HEK293 (cell line): ENCODE data around the gene GALNT10.
"Not testable (repeated sequence)": the region's sequence is repeated elsewhere in the genome, so short reads cannot be mapped to it uniquely, and the experiment has no call there.

Source experiments
- CTCF ChIA-PET: fragments of 350-600 bp; formaldehyde crosslinking; extraction: SDS; loops from one replicate; lab custom pipeline; 2021; ENCODE audit warnings: antibody characterized with exemption; lab: Yijun Ruan, JAX
- POLR2A ChIA-PET: fragments of 300-600 bp; formaldehyde crosslinking; extraction: SDS; loops from one replicate; lab custom pipeline; 2020; ENCODE audit warnings: antibody characterized with exemption, inconsistent platforms; lab: Yijun Ruan, JAX
- H3K27ac ChIP-seq: fragments of 200-500 bp; sonication (Bioruptor generic); 2 replicates; pipeline ENCODE4 v1.5.1; 2014; ENCODE audit warnings: low read depth, low read length, control low read depth, inconsistent platforms; ENCODE audit errors: extremely low read depth
- H3K36me3 ChIP-seq, 2 experiments: fragments of 200-500 bp in 1 of 2; sonication (Bioruptor generic) in 1 of 2; 1 replicate in 1 of 2; 2 replicates in 1 of 2; pipeline ENCODE4 v1.5.1; 2014 to 2017; ENCODE audit warnings: inconsistent platforms in 2 of 2, low read length in 2 of 2; ENCODE audit not compliant: control insufficient read depth in 2 of 2, insufficient read depth in 1 of 2
- H3K4me1 ChIP-seq: fragments of 200-500 bp; sonication (Bioruptor generic); 2 replicates; pipeline ENCODE4 v1.5.1; 2014; ENCODE audit warnings: mild to moderate bottlenecking, low read length, inconsistent platforms; ENCODE audit not compliant: control insufficient read depth, insufficient read depth
- H3K4me3 ChIP-seq: 2 replicates; pipeline ENCODE4 v1.5.1; 2011; ENCODE audit warnings: low read depth, mild to moderate bottlenecking, control low read depth, low read length, moderate library complexity
- H3K9me3 ChIP-seq: fragments of 200-500 bp; sonication (Bioruptor generic); 2 replicates; pipeline ENCODE4 v1.5.1; 2014; ENCODE audit warnings: low read depth, low read length, inconsistent platforms; ENCODE audit not compliant: control insufficient read depth, insufficient read depth
- CTCF ChIP-seq: fragments of 450-650 bp; formaldehyde crosslinking; IDR thresholded peaks from 2 replicates; pipeline ENCODE4 v1.5.1; 2016; ENCODE audit warnings: missing biosample characterization, missing genetic modification characterization
- TCF7L2 ChIP-seq: IDR thresholded peaks from 2 replicates; pipeline ENCODE4 v1.6.1; 2011; ENCODE audit warnings: low read depth, mild to moderate bottlenecking, inconsistent platforms, low read length, moderate library complexity, borderline replicate concordance
- YY1 ChIP-seq: fragments of 450-650 bp; formaldehyde crosslinking; IDR thresholded peaks from 2 replicates; pipeline ENCODE4 v1.5.1; 2018; ENCODE audit warnings: missing biosample characterization, missing genetic modification characterization
- ZBTB49 ChIP-seq: fragments of 450-650 bp; formaldehyde crosslinking; IDR thresholded peaks from 2 replicates; pipeline ENCODE4 v1.5.1; 2016; ENCODE audit warnings: missing biosample characterization, missing genetic modification characterization, low read depth
- ZFHX2 ChIP-seq: fragments of 450-650 bp; formaldehyde crosslinking; conservative IDR thresholded peaks from 2 replicates; pipeline ENCODE4 v1.5.1; 2016; ENCODE audit warnings: missing biosample characterization, missing genetic modification characterization
- ZNF266 ChIP-seq: fragments of 450-650 bp; formaldehyde crosslinking; IDR thresholded peaks from 2 replicates; pipeline ENCODE4 v1.5.1; 2016; ENCODE audit warnings: missing biosample characterization, missing genetic modification characterization, low read depth
- ZNF311 ChIP-seq: fragments of 450-650 bp; formaldehyde crosslinking; IDR thresholded peaks from 2 replicates; pipeline ENCODE4 v1.5.1; 2017; ENCODE audit warnings: missing biosample characterization, missing genetic modification characterization, borderline replicate concordance
- ZNF423 ChIP-seq: fragments of 450-650 bp; formaldehyde crosslinking; IDR thresholded peaks from 2 replicates; pipeline ENCODE4 v1.5.1; 2016; ENCODE audit warnings: missing biosample characterization, missing genetic modification characterization
- ZNF488 ChIP-seq: fragments of 450-650 bp; formaldehyde crosslinking; IDR thresholded peaks from 2 replicates; pipeline ENCODE4 v1.5.1; 2016; ENCODE audit warnings: missing biosample characterization, missing genetic modification characterization
- ZNF514 ChIP-seq: fragments of 450-650 bp; formaldehyde crosslinking; IDR thresholded peaks from 2 replicates; pipeline ENCODE4 v1.5.1; 2016; ENCODE audit warnings: missing biosample characterization, missing genetic modification characterization
- ZNF558 ChIP-seq: fragments of 450-650 bp; formaldehyde crosslinking; IDR thresholded peaks from 2 replicates; pipeline ENCODE4 v1.5.1; 2016; ENCODE audit warnings: missing biosample characterization, missing genetic modification characterization
- ZNF660 ChIP-seq: fragments of 450-650 bp; IDR thresholded peaks from 2 replicates; pipeline ENCODE4 v1.5.1; 2018; ENCODE audit warnings: missing biosample characterization, mild to moderate bottlenecking, missing genetic modification characterization
- ZNF704 ChIP-seq: fragments of 450-650 bp; formaldehyde crosslinking; IDR thresholded peaks from 2 replicates; pipeline ENCODE4 v1.5.1; 2016; ENCODE audit warnings: missing biosample characterization, missing genetic modification characterization
- ZNF792 ChIP-seq: fragments of 450-650 bp; formaldehyde crosslinking; IDR thresholded peaks from 2 replicates; pipeline ENCODE4 v1.5.1; 2016; ENCODE audit warnings: missing biosample characterization, missing genetic modification characterization
- ZNF837 ChIP-seq: fragments of 450-650 bp; formaldehyde crosslinking; IDR thresholded peaks from 2 replicates; pipeline ENCODE4 v1.5.1; 2016; ENCODE audit warnings: missing biosample characterization, missing genetic modification characterization
- TF ChIP-seq, protein P1 (sequence below): fragments of 450-650 bp; formaldehyde crosslinking; conservative IDR thresholded peaks from 2 replicates; pipeline ENCODE4 v1.5.1; 2016; ENCODE audit warnings: low read depth, missing biosample characterization, missing genetic modification characterization
- TF ChIP-seq, protein P2 (sequence below): fragments of 450-650 bp; formaldehyde crosslinking; IDR thresholded peaks from 2 replicates; pipeline ENCODE4 v1.5.1; 2016; ENCODE audit warnings: missing biosample characterization, missing genetic modification characterization

GALNT10 gene

GRCh38 chr5:154146409-154146808 is 44.1 kb upstream of the GALNT10 start (continued):
- TF ChIP-seq ZBTB49 (no peak), ZNF704 (tag by site-specific recombination) (no peak), ZNF558 (tag by site-specific recombination) (no peak), ZNF311 (no peak), ZNF266 (tag by site-specific recombination) (no peak), ZNF660 (tag by site-specific recombination) (no peak), CTCF (tag by site-specific recombination) (no peak), ZNF792 (tag by site-specific recombination) (no peak), TCF7L2 (no peak), ZNF837 (tag by site-specific recombination) (no peak), ZNF423 (tag by site-specific recombination) (no peak)

DNA sequence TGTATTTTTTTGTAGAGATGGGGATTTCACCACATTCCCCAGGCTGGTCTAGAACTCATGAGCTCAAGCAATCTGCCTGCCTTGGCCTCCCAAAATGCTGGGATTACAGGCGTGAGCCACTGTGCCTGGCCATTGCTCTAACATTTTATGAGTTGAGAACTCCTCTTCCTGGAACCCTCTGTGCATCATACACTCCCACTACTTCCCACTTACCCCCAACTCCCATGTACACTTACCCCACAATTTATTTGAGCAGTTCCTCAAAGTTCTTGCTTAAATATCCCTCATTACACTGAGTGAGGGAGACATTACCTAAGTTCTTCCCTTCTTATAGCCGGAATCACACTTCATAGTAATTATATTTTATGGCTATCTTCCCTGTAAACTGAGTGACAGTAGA is 42.9 kb upstream of the GALNT10 start:
- no peak overlapping the region for H3K27ac ChIP-seq
- TF ChIP-seq, protein P1, sequence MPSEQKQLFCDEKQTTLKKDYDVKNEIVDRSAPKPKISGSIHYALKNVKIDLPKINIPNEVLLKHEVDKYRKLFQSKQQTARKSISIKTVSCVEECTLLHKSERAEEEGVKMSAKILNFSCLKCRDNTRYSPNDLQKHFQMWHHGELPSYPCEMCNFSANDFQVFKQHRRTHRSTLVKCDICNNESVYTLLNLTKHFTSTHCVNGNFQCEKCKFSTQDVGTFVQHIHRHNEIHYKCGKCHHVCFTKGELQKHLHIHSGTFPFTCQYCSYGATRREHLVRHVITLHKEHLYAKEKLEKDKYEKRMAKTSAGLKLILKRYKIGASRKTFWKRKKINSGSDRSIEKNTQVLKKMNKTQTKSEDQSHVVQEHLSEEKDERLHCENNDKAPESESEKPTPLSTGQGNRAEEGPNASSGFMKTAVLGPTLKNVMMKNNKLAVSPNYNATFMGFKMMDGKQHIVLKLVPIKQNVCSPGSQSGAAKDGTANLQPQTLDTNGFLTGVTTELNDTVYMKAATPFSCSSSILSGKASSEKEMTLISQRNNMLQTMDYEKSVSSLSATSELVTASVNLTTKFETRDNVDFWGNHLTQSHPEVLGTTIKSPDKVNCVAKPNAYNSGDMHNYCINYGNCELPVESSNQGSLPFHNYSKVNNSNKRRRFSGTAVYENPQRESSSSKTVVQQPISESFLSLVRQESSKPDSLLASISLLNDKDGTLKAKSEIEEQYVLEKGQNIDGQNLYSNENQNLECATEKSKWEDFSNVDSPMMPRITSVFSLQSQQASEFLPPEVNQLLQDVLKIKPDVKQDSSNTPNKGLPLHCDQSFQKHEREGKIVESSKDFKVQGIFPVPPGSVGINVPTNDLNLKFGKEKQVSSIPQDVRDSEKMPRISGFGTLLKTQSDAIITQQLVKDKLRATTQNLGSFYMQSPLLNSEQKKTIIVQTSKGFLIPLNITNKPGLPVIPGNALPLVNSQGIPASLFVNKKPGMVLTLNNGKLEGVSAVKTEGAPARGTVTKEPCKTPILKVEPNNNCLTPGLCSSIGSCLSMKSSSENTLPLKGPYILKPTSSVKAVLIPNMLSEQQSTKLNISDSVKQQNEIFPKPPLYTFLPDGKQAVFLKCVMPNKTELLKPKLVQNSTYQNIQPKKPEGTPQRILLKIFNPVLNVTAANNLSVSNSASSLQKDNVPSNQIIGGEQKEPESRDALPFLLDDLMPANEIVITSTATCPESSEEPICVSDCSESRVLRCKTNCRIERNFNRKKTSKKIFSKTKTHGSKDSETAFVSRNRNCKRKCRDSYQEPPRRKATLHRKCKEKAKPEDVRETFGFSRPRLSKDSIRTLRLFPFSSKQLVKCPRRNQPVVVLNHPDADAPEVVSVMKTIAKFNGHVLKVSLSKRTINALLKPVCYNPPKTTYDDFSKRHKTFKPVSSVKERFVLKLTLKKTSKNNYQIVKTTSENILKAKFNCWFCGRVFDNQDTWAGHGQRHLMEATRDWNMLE (tag by site-specific recombination), result no peak
- TF ChIP-seq ZNF488, result no peak
- TF ChIP-seq ZNF514 (tag by site-specific recombination), result no peak
- TF ChIP-seq, protein P2, sequence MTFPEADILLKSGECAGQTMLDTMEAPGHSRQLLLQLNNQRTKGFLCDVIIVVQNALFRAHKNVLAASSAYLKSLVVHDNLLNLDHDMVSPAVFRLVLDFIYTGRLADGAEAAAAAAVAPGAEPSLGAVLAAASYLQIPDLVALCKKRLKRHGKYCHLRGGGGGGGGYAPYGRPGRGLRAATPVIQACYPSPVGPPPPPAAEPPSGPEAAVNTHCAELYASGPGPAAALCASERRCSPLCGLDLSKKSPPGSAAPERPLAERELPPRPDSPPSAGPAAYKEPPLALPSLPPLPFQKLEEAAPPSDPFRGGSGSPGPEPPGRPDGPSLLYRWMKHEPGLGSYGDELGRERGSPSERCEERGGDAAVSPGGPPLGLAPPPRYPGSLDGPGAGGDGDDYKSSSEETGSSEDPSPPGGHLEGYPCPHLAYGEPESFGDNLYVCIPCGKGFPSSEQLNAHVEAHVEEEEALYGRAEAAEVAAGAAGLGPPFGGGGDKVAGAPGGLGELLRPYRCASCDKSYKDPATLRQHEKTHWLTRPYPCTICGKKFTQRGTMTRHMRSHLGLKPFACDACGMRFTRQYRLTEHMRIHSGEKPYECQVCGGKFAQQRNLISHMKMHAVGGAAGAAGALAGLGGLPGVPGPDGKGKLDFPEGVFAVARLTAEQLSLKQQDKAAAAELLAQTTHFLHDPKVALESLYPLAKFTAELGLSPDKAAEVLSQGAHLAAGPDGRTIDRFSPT (tag by site-specific recombination), result no peak
- no peak for TF ChIP-seq YY1 (tag by site-specific recombination)
- 0 out of 2 replicates have a peak, but pooled peaks have one; percentile 24 for TF ChIP-seq ZFHX2
- POLR2A ChIA-PET, result no interaction called here

GRCh38 chr5:154150471-154150870 is 40.1 kb upstream of the GALNT10 start:
- H3K27ac ChIP-seq, POLR2A ChIA-PET, H3K4me3 ChIP-seq, H3K36me3 ChIP-seq, H3K9me3 ChIP-seq, CTCF ChIA-PET, H3K4me1 ChIP-seq: not testable (repeated sequence)

More for the DNA sequence above, 42.9 kb upstream of the GALNT10 start:
- CTCF ChIA-PET, result interaction anchor here (0.6 to 5.1 kb wide), 3 partner anchors 10 to 260 kb away, joined by 3 to 31 read pairs (median 3); no protein-coding TSS in a partner anchor
- H3K9me3 ChIP-seq, result no peaks in the 10 kb centered on the region
- H3K4me3 ChIP-seq, result no peak overlapping the region
- no peaks in the 10 kb centered on the region for H3K36me3 ChIP-seq
- peaks cover 4% of the 10 kb centered on the region; the same call in 1 of the 2 replicates for H3K4me1 ChIP-seq
